GDM1 (cell line): Measurements from ENCODE around the gene TAOK3.

Experiments
- DNase-seq: peaks from one replicate; lab custom pipeline; 2025; lab: John Stamatoyannopoulos, UW

Gene TAOK3

DNA sequence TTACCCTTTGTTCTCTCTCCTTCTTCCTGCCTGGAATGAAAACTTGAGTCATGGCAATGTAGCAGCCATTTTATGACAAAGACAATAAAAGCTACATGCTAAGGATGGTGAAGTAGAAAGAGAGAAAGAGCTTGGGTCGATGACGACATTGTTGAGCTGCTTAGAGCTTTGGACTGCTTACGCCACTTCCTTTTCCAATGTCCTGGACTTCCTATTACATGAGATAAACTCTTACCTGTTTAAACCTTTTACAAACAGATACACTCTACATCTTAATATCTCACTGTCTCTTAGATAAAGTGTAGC lies 166.6 kb downstream of the TAOK3 start:
- no peak for DNase-seq

DNA sequence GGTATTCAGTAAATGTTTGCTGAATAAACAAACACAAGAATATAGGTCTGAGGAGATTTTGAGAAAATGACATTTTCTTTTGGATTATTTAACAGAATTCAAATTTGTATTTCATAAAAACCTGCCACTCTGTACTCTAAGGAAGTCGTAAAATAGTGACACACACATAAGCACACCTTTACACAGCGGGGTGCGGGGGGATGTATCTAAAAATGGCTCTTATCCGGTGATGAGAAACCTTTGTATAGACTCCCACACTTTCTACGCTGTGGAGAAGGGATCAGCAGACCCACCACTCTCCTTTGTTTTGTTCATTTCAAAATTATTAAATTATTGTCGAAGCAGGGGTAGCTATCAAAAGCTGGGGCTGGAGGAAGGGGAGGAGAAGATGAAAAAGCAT lies 178.7 kb downstream of the TAOK3 start:
- DNase-seq = no peak

DNA sequence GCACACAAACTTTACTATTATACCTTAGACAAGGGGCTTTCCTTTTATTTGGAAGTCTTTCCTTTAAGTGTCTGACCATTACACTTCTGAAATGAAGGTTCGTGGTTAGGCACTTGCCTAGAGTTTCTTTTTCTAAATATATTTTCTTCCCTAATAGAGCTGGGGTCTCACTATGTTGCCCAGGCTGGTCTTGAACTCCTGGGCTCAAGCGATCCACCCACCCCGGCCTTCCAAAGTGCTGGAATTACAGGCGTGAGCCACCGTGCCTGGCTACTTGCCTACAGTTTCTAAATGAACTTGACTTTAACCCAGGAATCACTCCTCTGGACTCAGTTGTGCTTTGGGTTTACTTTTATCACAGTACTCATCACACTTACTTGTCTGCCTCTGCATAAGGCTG lies 179.2 kb downstream of the TAOK3 start:
- no peak for DNase-seq

DNA sequence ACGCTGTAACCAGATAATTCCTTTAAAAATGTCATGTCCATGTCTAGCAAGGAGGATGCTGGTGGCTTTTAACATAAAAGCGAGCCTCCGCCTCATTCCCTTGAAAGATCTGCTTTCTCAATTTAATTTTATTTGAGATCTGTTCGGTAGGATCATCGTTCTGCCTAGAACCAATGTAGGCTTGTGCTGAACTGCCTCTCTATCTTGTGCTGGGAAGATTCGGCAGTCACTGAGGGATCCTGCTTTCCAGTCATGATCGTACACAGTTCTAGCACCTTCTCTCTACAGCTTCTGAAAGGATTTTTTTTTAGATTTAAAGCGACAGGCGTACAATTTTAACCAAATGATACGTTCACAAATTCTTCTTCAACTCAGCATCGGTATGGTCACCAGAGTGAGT lies 182.4 kb downstream of the TAOK3 start:
- no peak for DNase-seq

DNA sequence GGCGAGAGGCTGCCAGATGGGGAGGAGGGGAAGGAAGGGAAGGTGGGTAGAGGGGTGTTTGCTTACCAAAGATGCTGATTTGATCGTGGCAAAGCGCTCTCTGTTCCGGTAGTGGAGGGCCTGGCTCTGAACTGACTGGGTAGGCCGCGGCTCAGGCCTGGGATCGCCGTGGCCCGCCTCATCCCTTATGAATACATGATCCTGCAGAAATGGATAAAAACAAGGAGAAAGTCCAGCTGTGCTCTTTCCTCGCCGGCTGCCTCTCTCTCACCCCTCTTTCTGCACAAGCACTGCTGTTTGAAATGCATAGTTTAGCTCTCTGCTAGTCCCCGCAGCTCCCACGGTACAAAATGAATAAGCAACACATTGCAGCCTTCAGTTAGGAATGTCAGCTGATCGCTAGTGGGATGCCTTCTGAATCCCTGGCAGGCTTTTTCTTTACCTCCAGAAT lies 182.9 kb downstream of the TAOK3 start:
- DNase-seq = no peak

DNA sequence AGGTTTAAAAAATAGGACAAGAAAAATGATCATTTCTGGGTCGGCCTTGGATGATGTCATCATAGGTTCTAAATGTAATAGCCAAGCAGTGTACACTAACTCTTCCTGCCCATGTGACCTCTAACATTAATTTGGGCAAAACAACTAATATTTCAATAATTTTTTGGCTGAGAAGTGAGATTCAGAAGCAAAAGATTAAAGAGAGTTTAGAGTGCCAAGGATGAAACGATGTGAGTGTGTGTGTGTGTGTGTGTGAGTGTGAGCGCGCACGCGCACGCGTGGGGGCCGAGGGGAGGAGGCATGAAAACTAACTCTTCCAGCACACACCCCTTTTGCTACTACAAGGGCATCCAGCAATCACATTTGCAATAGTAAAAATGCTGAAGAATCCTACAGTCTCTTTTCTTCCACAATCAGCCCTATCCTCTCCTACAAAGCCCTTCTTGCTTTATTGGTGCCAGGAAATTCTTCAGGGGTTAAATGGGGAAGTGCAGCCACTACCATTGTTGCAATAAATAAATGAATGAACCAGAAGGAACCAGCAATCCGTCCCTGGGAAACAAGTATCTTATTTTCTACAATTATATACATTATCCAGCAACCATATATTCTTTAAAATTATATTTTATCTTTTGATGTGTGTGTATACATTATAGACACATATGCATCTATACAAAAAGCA lies 183.9 kb downstream of the TAOK3 start:
- no peak for DNase-seq

DNA sequence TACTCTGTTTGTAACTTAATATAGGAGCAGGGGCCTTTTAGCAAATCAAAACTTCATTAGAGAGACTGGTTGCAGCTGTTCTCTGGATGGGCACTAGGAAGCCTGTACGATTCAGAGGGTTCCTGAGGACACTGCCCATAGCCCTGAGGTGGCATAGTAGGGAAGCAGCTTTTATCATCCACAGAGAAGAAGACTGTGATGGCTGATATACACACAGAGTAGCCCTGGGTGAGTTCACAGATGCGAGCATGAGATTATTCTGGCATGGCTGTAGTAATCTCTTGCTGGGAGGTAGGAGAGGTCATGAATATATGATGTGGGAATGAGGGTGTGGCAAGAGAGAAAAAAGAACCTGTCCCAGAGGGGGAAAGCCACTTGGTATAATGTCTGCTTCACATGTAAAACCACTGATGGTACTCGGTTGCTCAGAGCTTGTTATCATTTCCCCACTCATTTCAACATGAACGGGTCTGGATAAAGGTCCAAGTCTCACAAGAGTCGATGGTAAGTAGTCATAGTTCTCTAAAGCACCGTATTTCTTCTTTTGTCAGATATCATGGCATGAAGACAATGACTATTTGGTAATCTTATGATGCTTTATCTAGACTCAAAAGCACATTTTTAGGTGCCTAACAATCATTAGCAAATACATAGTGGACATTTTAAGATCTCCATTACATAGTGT lies 184.8 kb downstream of the TAOK3 start:
- no peak for DNase-seq

DNA sequence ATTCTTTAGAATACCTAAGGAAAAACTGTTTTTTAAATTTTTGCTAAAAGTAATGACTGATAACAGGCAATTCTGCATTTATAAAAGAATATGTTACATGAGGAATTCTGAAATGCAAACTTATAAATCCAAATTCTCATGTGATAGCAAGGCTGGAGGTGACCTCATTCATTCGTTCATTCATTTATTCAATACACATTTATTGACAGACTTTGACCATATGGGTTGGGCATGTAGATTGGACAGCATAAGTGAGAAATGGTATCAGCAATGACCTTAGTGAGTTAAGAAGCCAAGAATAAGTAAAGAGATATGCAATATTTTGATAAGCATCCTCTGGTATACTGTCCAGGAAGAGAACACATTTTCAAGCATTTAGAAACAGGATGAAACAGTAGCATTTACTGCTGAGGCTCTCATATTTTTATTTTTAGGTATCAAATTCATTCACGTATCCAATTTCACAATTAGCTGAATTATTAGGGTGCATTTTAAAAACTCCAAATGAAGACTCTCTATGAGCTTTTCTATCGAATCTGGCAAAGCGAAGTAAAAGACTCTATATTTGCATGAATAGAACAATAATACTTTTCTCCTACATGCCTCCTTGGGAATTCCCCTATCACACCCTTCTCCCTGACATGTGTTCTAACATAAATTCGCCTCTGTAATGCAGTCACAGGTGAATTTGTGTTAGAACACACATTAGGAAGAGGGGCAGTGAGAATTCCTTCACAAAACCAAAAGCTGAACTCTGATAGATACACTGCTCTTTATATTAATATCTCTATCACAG lies 186.9 kb downstream of the TAOK3 start:
- DNase-seq = no peak

DNA sequence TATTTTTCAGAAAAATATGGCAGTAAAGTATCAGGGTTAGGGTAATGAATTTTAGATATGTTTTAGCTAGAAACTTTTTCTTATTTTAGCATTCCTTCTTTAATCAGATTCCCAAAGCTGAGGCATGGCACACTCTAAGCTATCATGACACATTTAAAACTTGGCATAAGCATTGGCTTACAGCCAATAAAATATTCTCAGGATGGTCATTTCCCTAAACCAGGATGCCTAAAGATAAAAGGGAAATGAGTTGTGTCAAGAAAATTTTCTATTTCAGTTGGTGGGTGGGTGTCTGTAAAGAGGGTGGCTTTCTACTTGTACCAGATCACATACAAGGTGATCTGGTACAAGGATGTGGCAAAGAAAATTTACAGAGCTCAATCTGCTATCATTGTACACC lies 189.0 kb downstream of the TAOK3 start:
- no peak for DNase-seq

DNA sequence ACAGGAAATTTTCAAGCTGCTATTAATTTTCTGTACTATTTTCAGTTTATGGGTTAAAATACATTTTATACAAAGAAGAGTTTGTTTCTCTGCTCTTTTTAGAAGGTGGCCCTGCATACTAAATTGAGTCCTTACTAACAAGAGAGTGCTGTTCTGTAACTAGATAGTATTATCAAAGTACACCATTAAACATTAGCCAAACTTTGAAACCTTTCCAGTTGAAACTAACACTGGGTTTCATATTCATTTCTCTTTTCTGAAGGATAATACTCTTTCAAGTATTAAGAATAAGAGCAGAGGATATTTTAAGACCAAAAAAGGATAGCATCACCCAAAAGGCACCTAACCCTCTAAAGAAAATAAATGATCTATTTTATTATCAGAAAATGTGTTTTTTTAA lies 189.6 kb downstream of the TAOK3 start:
- no peak for DNase-seq

DNA sequence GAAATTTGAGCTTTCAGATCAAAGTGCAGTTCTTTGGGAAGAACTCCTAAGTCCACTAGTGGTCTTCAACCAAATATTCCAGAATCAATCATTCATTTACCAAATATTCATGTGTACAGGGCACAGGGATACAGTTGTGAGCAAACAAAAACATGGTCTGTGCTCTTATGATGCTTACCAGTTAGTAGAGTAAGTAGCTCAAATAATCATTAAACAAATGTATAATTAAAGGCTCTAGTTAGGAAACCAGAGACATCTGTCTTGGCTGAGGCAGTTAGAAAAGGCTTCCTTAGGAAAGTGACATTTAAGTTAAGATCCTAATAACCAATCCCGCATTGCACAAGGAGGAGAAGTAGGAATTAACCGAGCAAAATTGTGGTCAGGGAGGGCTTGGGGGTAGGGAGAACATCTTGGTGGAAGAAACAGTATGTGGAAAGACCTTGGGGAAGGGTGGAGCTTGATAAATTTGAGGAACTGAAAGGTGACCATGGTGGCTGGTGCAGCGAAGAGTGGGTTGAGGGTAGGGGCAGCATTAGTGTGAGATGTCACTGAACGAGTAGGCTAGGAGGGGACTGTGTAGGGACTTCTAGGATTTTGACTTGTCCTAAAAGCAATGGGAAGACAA lies 196.8 kb downstream of the TAOK3 start:
- no peak for DNase-seq

DNA sequence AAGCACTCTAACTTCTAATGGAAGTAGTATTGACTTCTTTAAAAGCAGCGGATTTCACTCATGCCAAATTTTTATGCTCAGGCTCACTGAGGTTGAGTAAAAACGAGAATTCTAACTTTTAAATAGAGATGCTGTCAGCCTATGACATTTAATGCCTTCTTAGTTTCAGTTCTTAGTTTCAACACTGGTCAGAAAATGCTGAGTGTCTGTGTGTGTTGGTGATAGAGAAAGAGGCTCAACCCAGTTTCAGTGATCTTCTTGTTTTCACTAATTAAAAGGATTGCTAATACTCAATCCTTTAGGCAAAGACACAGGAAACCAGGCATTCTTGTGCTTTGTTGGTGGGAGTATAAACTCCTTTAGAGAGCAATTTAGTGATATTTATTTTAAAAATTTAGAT lies 205.8 kb downstream of the TAOK3 start:
- DNase-seq = no peak

DNA sequence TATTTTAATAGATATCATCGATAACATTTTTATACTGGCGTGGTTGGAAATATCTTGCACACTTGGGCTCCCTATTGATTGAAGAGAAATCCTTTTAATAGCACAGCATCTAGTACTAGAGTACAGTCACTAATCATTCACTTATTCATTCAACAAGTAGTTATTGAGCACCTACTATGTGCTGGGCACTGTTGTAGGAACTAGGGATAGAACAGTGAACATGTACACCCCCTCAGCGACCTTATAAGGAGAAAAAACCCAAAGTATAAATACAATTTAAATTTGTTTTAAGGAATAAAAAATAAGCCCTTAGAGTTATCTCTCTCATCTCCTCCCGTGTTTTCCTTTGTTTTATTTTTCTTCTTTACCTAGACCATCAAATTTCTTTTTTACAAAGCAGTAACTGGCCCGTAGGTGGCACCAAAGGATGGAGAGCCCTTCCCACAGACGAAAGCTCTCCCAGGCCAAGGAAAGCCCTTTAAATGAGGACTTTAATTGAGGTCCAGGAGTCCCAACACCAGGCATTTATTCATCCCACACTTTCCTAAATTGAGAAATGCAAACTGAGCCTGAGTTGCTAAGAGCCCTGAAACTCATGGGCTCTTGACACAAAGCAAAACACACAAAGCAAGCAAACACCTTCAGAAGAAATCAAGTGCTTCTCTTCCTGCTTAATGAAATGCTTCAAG lies 207.8 kb downstream of the TAOK3 start:
- no peak for DNase-seq

DNA sequence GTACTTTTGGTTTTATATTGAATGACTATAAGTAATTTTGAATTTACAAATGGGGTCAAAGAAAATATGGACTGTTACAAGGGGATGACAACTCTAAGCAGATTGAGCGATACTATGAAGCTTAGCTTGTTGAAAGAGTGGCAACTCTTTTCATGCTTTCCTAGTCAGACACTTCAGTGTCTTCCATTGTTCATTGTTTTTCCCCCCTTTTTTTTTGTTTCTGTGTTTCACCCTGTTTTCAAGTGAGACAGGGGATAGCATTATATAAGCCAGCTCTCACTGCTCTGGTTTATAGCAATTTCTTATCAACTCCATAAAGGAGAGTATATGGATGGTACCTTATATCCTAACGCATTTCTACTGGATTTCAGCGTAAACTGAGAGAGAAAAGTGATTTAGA lies 212.2 kb downstream of the TAOK3 start:
- DNase-seq = no peak

DNA sequence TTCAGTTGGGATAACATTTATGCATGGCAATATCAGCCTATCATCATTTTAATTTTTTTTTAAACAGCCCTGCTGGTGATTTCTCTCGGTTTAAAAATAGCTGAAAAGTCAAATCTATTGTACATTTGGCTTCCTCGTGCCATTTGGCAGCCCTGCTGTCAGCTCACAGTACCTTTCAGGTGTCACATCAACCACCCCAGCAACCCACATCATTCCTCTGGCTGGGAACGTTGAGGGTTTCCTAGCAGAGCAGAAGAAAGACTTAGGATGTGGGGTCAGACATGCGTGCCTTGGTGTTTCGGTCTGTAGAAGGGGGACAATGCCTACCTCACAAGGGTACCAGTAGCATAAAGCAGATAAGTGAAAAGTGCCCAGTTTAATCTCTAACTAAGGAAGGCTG lies 221.0 kb downstream of the TAOK3 start:
- DNase-seq = no peak

DNA sequence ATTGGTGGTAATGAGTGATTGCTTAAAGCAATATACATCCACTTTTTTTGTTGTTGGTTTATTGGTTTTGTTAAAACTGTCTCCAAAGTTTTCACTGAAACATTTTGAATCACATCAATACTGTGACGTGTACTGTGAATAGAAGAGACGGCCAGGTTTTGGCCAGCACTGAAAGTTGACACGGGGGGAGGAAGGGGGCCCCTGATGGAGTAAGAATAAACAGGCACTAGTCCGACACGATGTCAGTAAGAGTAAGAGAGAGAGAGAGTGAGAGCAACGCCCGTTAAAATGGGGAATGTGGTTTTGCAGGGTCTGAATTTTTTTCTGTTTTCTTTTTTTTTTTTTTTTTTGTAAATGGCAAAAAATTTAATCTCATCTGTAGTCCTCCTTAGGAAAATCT lies 222.1 kb downstream of the TAOK3 start:
- DNase-seq = no peak

DNA sequence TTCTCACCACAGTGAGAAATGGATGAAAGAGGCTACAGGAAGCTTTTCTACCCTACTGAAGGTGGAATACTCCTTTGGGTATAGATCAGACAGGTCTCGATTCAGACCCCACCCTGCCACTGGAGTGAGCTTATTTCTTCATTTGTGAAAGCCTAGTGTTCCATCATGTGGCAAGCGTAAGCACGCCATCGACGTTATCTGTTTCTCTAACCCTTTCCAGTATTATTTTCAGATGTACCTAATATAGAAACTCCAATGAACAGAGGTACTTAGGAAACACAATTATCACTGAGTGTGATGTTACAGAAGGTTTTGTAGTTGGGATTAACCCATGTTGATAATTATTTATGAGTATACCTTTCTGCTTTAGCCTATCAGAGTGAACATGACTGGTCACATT lies 224.4 kb downstream of the TAOK3 start:
- DNase-seq = no peak

DNA sequence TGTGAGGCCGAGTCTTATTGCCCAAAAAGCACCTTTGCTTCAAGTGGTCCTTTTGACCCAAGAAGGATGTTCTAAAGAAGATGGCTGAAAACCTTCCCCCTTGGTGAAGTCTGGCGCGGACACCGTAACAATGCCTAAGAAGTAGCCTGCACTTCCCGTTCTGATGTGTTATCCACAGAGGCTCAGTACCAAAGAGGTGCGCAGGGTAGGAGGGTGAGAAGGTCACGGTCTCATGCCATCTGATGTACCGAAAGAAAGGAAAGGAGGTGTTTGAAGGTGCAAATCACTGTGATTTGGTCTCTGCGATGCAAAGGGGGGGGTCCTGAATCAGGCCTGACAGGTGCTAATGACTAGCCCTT lies 226.9 kb downstream of the TAOK3 start:
- DNase-seq = no peak

DNA sequence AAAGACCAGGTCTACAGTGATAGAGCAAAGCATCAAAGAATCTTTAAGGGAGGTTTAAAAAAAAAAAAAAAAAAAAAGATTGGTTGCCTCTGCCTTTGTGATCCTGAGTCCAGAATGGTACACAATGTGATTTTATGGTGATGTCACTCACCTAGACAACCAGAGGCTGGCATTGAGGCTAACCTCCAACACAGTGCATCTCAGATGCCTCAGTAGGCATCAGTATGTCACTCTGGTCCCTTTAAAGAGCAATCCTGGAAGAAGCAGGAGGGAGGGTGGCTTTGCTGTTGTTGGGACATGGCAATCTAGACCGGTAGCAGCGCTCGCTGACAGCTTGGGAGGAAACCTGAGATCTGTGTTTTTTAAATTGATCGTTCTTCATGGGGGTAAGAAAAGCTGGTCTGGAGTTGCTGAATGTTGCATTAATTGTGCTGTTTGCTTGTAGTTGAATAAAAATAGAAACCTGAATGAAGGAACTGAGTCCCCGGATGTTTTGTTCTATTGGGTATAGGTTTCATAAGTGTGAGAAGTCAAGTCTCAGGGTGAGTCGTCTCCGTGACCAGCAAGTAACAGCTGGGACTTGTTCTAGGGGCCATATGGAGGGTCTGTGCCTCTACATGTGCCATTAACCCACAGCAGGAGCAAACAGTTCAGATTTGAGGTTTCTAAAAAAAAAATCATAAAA lies 227.5 kb downstream of the TAOK3 start:
- DNase-seq = no peak

DNA sequence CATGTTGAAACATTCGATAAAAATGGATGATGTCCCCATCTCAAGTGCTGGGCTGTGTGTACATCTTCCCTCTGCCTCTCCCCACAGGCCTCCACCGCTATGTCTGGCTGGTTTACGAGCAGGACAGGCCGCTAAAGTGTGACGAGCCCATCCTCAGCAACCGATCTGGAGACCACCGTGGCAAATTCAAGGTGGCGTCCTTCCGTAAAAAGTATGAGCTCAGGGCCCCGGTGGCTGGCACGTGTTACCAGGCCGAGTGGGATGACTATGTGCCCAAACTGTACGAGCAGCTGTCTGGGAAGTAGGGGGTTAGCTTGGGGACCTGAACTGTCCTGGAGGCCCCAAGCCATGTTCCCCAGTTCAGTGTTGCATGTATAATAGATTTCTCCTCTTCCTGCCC lies 228.2 kb downstream of the TAOK3 start:
- no peak for DNase-seq

DNA sequence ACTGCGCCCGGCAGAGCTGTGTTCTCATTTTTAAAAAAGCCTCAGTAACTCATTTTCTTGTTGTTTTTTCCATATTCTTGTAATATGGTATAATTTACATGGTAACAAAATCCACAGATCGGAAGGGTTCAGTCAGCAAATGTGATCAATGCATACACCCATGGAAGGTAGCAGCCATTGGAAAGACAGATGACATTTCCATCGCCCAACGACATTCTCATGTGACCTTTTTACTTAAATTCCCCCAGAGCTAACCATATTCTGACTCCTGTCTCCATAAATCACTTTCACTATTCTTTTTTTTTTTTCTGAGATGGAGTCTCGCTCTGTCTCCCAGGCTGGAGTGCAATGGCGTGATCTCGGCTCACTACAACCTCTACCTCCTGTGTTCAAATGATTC lies 231.9 kb downstream of the TAOK3 start:
- DNase-seq = no peak

DNA sequence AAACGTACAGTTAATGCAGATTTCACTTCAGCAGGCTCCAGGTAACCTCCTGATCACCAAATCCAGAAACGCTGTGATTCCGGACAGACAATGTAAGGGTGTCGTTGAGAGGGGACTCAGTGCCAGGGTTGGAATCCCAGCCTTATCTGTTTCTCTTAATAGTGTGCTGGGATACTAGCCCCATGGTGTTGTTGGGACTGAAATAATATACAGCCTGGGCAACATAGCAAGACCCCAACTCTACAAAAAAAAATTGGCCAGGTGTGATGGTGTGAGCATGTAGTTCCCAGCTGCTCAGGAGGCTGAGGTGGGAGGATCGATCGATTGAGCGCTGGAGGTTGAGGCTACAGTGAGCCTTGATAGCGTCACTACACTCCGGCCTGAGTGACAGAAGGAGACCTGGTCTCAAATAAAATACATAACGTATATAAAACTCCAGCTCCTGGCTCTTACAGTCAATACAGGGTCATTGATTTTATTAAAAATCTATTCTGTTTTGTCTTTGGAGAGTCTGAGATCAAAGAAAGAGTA lies 235.5 kb downstream of the TAOK3 start:
- no peak for DNase-seq
